Measurements from ENCODE around the gene APLNR.

The APLNR gene

GRCh38 chr11:57233702-57234101, 3.3 kb downstream of the APLNR start:
- Histone ChIP-seq H3K9ac (ENCODE audit: low read length) (no peak overlapping the region), H3K4me2 (ENCODE audit: low read length) (no peak overlapping the region), H3K36me3 (ENCODE audit: insufficient read depth, low read length) (no peaks in the 10 kb centered on the region), H3K27ac (ENCODE audit: low read depth, low read length, poor library complexity, severe bottlenecking) (no peak overlapping the region), H2AFZ (ENCODE audit: low read length) (no peak overlapping the region), H3K9me3 (ENCODE audit: low read length) (no peaks in the 10 kb centered on the region), H4K20me1 (ENCODE audit: insufficient read depth, low read length) (no peaks in the 10 kb centered on the region), H3F3A (ENCODE audit: insufficient read depth, low read length) (no peaks in the 10 kb centered on the region), H3K9me2 (ENCODE audit: low read depth, low read length) (no peaks in the 10 kb centered on the region), H3K4me1 (ENCODE audit: insufficient read depth, low read length, severe bottlenecking) (no peaks in the 10 kb centered on the region), H3K27me3 (ENCODE audit: insufficient read depth, low read length) (no peaks in the 10 kb centered on the region), H3K4me3 (ENCODE audit: low read depth, low read length, poor library complexity, severe bottlenecking) (no peak overlapping the region), H3K79me2 (ENCODE audit: insufficient read depth, low read length) (no peaks in the 10 kb centered on the region)
- TF ChIP-seq EZH2 (IDR thresholded peaks at IDR 0.05; ENCODE audit: borderline replicate concordance, low read length): no peak
- TF ChIP-seq, protein P1, sequence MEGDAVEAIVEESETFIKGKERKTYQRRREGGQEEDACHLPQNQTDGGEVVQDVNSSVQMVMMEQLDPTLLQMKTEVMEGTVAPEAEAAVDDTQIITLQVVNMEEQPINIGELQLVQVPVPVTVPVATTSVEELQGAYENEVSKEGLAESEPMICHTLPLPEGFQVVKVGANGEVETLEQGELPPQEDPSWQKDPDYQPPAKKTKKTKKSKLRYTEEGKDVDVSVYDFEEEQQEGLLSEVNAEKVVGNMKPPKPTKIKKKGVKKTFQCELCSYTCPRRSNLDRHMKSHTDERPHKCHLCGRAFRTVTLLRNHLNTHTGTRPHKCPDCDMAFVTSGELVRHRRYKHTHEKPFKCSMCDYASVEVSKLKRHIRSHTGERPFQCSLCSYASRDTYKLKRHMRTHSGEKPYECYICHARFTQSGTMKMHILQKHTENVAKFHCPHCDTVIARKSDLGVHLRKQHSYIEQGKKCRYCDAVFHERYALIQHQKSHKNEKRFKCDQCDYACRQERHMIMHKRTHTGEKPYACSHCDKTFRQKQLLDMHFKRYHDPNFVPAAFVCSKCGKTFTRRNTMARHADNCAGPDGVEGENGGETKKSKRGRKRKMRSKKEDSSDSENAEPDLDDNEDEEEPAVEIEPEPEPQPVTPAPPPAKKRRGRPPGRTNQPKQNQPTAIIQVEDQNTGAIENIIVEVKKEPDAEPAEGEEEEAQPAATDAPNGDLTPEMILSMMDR (IDR thresholded peaks at IDR 0.05; ENCODE audit: low read length): no peak

DNA sequence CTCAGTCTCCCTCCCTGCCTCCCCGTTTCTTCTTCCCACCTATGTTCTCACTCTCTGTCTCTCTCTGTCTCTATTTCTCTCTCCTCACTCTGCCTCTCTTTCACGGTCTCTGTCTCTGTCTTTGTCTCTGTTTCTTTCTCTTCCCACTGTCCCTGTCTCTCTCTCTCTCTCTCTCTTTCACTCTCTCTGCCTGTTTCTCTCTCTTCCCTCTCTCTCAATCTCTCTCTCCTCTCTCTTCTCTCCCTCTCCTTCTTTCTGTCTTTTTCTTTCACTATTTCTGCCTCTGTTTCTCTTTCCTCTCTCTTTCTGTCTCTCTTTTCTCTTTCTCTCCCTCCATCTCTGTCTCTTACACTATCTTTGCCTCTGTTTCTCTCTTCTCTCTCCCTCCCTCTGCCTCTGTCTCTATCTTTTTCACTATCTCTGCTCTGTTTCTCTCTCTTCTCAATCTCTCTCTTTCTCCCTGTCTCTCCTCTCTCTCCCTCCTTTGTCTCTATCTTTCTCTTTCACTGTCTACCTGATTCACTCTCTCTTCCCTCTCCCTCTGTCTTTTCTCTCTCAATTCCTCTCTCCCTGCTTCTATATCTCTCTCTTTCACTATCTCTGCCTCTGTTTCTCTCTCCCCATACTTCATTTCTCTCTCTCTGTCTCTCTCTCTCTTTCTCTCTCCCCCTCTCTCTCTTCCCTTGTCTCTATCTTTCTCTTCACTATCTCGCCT, 5.4 kb downstream of the APLNR start:
- TF ChIP-seq EZH2 (IDR thresholded peaks at IDR 0.05; ENCODE audit: borderline replicate concordance, low read length): no peak
- TF ChIP-seq, protein P1 (IDR thresholded peaks at IDR 0.05; ENCODE audit: low read length): no peak
- no peaks in the 10 kb centered on the region for H3K9me2 ChIP-seq (ENCODE audit: low read depth, low read length)
- no peaks in the 10 kb centered on the region for H3K4me1 ChIP-seq (ENCODE audit: insufficient read depth, low read length, severe bottlenecking)
- H3K4me3 ChIP-seq (ENCODE audit: low read depth, low read length, poor library complexity, severe bottlenecking): no peak overlapping the region
- H3K36me3 ChIP-seq (ENCODE audit: insufficient read depth, low read length): no peaks in the 10 kb centered on the region
- H3K9me3 ChIP-seq (ENCODE audit: low read length): no peaks in the 10 kb centered on the region
- no peaks in the 10 kb centered on the region for H3K27me3 ChIP-seq (ENCODE audit: insufficient read depth, low read length)
- H3K9ac ChIP-seq (ENCODE audit: low read length): no peak overlapping the region
- no peak overlapping the region for H3K27ac ChIP-seq (ENCODE audit: low read depth, low read length, poor library complexity, severe bottlenecking)
- no peak overlapping the region for H2AFZ ChIP-seq (ENCODE audit: low read length)
- no peak overlapping the region for H3K4me2 ChIP-seq (ENCODE audit: low read length)
- no peaks in the 10 kb centered on the region for H3F3A ChIP-seq (ENCODE audit: insufficient read depth, low read length)
- no peaks in the 10 kb centered on the region for H4K20me1 ChIP-seq (ENCODE audit: insufficient read depth, low read length)
- H3K79me2 ChIP-seq (ENCODE audit: insufficient read depth, low read length): no peaks in the 10 kb centered on the region

DNA sequence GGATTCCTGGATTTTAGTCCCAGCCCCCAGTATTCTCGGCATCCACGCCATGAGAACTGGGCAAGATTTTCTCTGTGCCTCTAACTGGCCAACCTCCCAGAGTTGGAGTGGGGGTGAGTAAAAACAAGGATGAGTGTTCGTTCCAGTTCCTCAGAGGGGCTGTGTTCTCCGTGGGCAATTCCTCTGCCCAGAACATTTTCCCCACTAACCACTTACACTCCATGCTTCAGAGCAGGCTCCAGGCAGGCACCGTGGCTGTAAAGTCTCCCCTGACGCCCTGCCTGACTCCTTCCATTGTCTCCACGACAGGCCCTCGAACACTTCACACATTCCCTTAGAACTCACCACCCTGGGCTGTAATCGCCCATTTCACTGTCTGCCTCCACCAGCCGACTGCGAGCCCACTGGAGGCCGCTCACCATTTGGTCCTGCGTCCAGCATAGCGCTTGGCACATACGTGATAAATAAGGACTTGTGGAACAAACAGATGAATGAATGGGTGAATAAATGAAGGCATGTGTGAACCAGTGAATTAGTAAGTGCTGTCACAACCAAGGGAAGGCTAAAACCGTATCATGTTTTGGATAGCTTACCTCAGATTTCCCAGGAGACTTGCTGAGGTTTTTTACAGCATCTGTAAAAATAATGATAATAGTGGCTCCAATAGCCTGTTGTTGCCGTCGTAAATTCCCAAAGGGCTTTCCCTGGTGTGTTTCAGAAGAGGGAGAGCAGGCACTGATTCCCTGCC, 6.1 kb downstream of the APLNR start:
- Histone ChIP-seq H4K20me1 (ENCODE audit: insufficient read depth, low read length) (no peaks in the 10 kb centered on the region), H3K27me3 (ENCODE audit: insufficient read depth, low read length) (no peaks in the 10 kb centered on the region), H3K4me2 (ENCODE audit: low read length) (no peak overlapping the region), H3K4me3 (ENCODE audit: low read depth, low read length, poor library complexity, severe bottlenecking) (no peak overlapping the region), H2AFZ (ENCODE audit: low read length) (no peak overlapping the region), H3K9me3 (ENCODE audit: low read length) (no peaks in the 10 kb centered on the region), H3K4me1 (ENCODE audit: insufficient read depth, low read length, severe bottlenecking) (no peaks in the 10 kb centered on the region), H3K9me2 (ENCODE audit: low read depth, low read length) (no peaks in the 10 kb centered on the region), H3F3A (ENCODE audit: insufficient read depth, low read length) (no peaks in the 10 kb centered on the region), H3K36me3 (ENCODE audit: insufficient read depth, low read length) (no peaks in the 10 kb centered on the region), H3K9ac (ENCODE audit: low read length) (no peak overlapping the region), H3K79me2 (ENCODE audit: insufficient read depth, low read length) (no peaks in the 10 kb centered on the region), H3K27ac (ENCODE audit: low read depth, low read length, poor library complexity, severe bottlenecking) (no peak overlapping the region)
- TF ChIP-seq, protein P1 (IDR thresholded peaks at IDR 0.05; ENCODE audit: low read length): no peak
- no peak for TF ChIP-seq EZH2 (IDR thresholded peaks at IDR 0.05; ENCODE audit: borderline replicate concordance, low read length)
